Stimulated activated naive CD8-positive, alpha-beta T cell treated with anti-CD3 and anti-CD28 coated beads, Interleukin-15, Interleukin-2, amounts not matched to agents 100 ng/mL and 50 ng/mL, for 24 hours (primary cell): ENCODE results near the gene STX12.
A peak's percentile ranks its signal among the peaks of the same experiment; 100 is the strongest.
"Not testable (repeated sequence)": the region's sequence is repeated elsewhere in the genome, so short reads cannot be mapped to it uniquely, and the experiment has no call there.

Experiments used
- H3K27ac Mint-ChIP-seq: one replicate; pipeline ENCODE4 v1.8.0; 2021; ENCODE audit warnings: mild to moderate bottlenecking, mixed read lengths
- H3K27me3 Mint-ChIP-seq: one replicate; pipeline ENCODE4 v1.8.0; 2021; ENCODE audit warnings: mixed read lengths
- H3K36me3 Mint-ChIP-seq: one replicate; pipeline ENCODE4 v1.8.0; 2021; ENCODE audit warnings: low read depth, mixed read lengths
- H3K4me1 Mint-ChIP-seq: one replicate; pipeline ENCODE4 v1.8.0; 2021; ENCODE audit warnings: low read depth, mixed read lengths
- H3K4me3 Mint-ChIP-seq: one replicate; pipeline ENCODE4 v1.8.0; 2021; ENCODE audit warnings: mild to moderate bottlenecking, mixed read lengths
- H3K9me3 Mint-ChIP-seq: one replicate; pipeline ENCODE4 v1.8.0; 2021; ENCODE audit warnings: mixed read lengths

STX12 gene

GRCh38 chr1:27790270-27790669 is 17.3 kb downstream of the STX12 start:
- not testable (repeated sequence) for H3K27me3 Mint-ChIP-seq, H3K9me3 Mint-ChIP-seq, H3K4me3 Mint-ChIP-seq, H3K27ac Mint-ChIP-seq, H3K4me1 Mint-ChIP-seq
- peaks cover 32% of the 10 kb centered on the region for H3K36me3 Mint-ChIP-seq

- Mint-ChIP-seq H3K4me1 (no peaks in the 10 kb centered on the region), H3K9me3 (no peaks in the 10 kb centered on the region), H3K36me3 (peaks cover 42% of the 10 kb centered on the region), H3K27ac (no peak overlapping the region), H3K27me3 (no peaks in the 10 kb centered on the region), H3K4me3 (no peak overlapping the region)
These were observed 22.6 kb downstream of the STX12 start for GRCh38 chr1:27795601-27796000.

- Mint-ChIP-seq H3K36me3 (peaks cover 50% of the 10 kb centered on the region), H3K27ac (no peak overlapping the region), H3K27me3 (no peaks in the 10 kb centered on the region), H3K4me3 (no peak overlapping the region), H3K9me3 (no peaks in the 10 kb centered on the region), H3K4me1 (peaks cover 6% of the 10 kb centered on the region)
These were observed 31.8 kb downstream of the STX12 start for GRCh38 chr1:27804791-27805190.

- H3K9me3 Mint-ChIP-seq, result no peaks in the 10 kb centered on the region
- H3K36me3 Mint-ChIP-seq, result peaks cover 50% of the 10 kb centered on the region
- H3K27ac Mint-ChIP-seq, result no peak overlapping the region
- H3K4me3 Mint-ChIP-seq, result no peak overlapping the region
- H3K27me3 Mint-ChIP-seq, result no peaks in the 10 kb centered on the region
- H3K4me1 Mint-ChIP-seq, result peaks cover 6% of the 10 kb centered on the region
These were observed 33.7 kb downstream of the STX12 start for GRCh38 chr1:27806758-27807157.

GRCh38 chr1:27807385-27807784 is 34.4 kb downstream of the STX12 start:
- Mint-ChIP-seq H3K27me3 (no peaks in the 10 kb centered on the region), H3K9me3 (no peaks in the 10 kb centered on the region), H3K4me1 (peaks cover 6% of the 10 kb centered on the region), H3K4me3 (no peak overlapping the region), H3K27ac (no peak overlapping the region), H3K36me3 (peaks cover 48% of the 10 kb centered on the region)

- H3K27ac Mint-ChIP-seq, H3K4me1 Mint-ChIP-seq, H3K27me3 Mint-ChIP-seq, H3K9me3 Mint-ChIP-seq, H3K4me3 Mint-ChIP-seq: not testable (repeated sequence)
- H3K36me3 Mint-ChIP-seq, result peaks cover 49% of the 10 kb centered on the region
These were observed 35.1 kb downstream of the STX12 start for GRCh38 chr1:27808131-27808530.

GRCh38 chr1:27809883-27810282 is 36.9 kb downstream of the STX12 start:
- no peak overlapping the region for H3K4me3 Mint-ChIP-seq
- peaks cover 39% of the 10 kb centered on the region for H3K36me3 Mint-ChIP-seq
- no peaks in the 10 kb centered on the region for H3K9me3 Mint-ChIP-seq
- H3K4me1 Mint-ChIP-seq, result peaks cover 1% of the 10 kb centered on the region
- no peaks in the 10 kb centered on the region for H3K27me3 Mint-ChIP-seq
- H3K27ac Mint-ChIP-seq, result no peak overlapping the region

GRCh38 chr1:27811741-27812500 is 38.9 kb downstream of the STX12 start:
- H3K4me3 Mint-ChIP-seq, result no peak overlapping the region
- no peaks in the 10 kb centered on the region for H3K9me3 Mint-ChIP-seq
- no peaks in the 10 kb centered on the region for H3K27me3 Mint-ChIP-seq
- H3K27ac Mint-ChIP-seq, result no peak overlapping the region
- peaks cover 31% of the 10 kb centered on the region for H3K36me3 Mint-ChIP-seq
- H3K4me1 Mint-ChIP-seq, result no peaks in the 10 kb centered on the region

GRCh38 chr1:27816921-27817630 is 44.1 kb downstream of the STX12 start:
- no peaks in the 10 kb centered on the region for H3K27me3 Mint-ChIP-seq

GRCh38 chr1:27821761-27822315 is 48.8 kb downstream of the STX12 start:
- H3K27me3 Mint-ChIP-seq, result no peaks in the 10 kb centered on the region
- H3K9me3 Mint-ChIP-seq, result no peaks in the 10 kb centered on the region
- H3K4me1 Mint-ChIP-seq, result no peaks in the 10 kb centered on the region
- peaks cover 39% of the 10 kb centered on the region for H3K36me3 Mint-ChIP-seq
- H3K27ac Mint-ChIP-seq, result no peak overlapping the region
- H3K4me3 Mint-ChIP-seq, result no peak overlapping the region

More at GRCh38 chr1:27816921-27817630, 44.1 kb downstream of the STX12 start:
- peaks cover 40% of the 10 kb centered on the region for H3K36me3 Mint-ChIP-seq
- no peak overlapping the region for H3K4me3 Mint-ChIP-seq
- no peaks in the 10 kb centered on the region for H3K9me3 Mint-ChIP-seq
- H3K4me1 Mint-ChIP-seq, result no peaks in the 10 kb centered on the region
- H3K27ac Mint-ChIP-seq, result no peak overlapping the region

GRCh38 chr1:27823784-27824183 is 50.8 kb downstream of the STX12 start:
- Mint-ChIP-seq H3K9me3 (no peaks in the 10 kb centered on the region), H3K27me3 (no peaks in the 10 kb centered on the region), H3K27ac (no peak overlapping the region), H3K4me1 (no peaks in the 10 kb centered on the region), H3K36me3 (peaks cover 28% of the 10 kb centered on the region), H3K4me3 (no peak overlapping the region)

- H3K4me1 Mint-ChIP-seq, result no peaks in the 10 kb centered on the region
- H3K27me3 Mint-ChIP-seq, result no peaks in the 10 kb centered on the region
- H3K9me3 Mint-ChIP-seq, result no peaks in the 10 kb centered on the region
- no peak overlapping the region for H3K4me3 Mint-ChIP-seq
- no peak overlapping the region for H3K27ac Mint-ChIP-seq
- peaks cover 23% of the 10 kb centered on the region for H3K36me3 Mint-ChIP-seq
These were observed 51.4 kb downstream of the STX12 start for GRCh38 chr1:27824411-27824810.

- Mint-ChIP-seq H3K27ac (peak overlapping the region; percentile 95), H3K36me3 (peaks cover 29% of the 10 kb centered on the region), H3K4me3 (peak overlapping the region; percentile 95), H3K4me1 (peaks cover 31% of the 10 kb centered on the region)
- H3K9me3 Mint-ChIP-seq, H3K27me3 Mint-ChIP-seq: not testable (repeated sequence)
These were observed 56.4 kb downstream of the STX12 start for GRCh38 chr1:27829339-27829960.

- Mint-ChIP-seq H3K36me3 (peaks cover 40% of the 10 kb centered on the region), H3K4me3 (peak within 1 kb of the TSS; percentile 95), H3K27me3 (no peaks in the 10 kb centered on the region), H3K4me1 (peaks cover 40% of the 10 kb centered on the region), H3K9me3 (no peaks in the 10 kb centered on the region), H3K27ac (peak within 1 kb of the TSS; percentile 95)
These were observed 57.8 kb downstream of the STX12 start, which contains the start of gene PPP1R8 for GRCh38 chr1:27830621-27831440. Gene PPP1R8 (plus strand): TSS chr1:27830782. CDS start chr1:27830836, 54 bp downstream.
